RWPE2 (cell line): Measurements from ENCODE around the gene NYNRIN.

Source experiments
- ATAC-seq: fragments of 200-7000 bp; cut with Tn5 transposase; 3 replicates; pipeline ENCODE4 v1.9.1; 2021; ENCODE audit warnings: low read depth
- DNase-seq: peaks from one replicate; pipeline ENCODE4 v3.0.0-alpha.2; 2020; ENCODE audit warnings: low spot score
- H3K27ac ChIP-seq: fragments of 450-650 bp; 2 replicates; pipeline ENCODE4 v1.5.1; 2017; ENCODE audit warnings: mild to moderate bottlenecking; ENCODE audit not compliant: poor library complexity, severe bottlenecking
- H3K27me3 ChIP-seq: fragments of 250-450 bp; sonication (Bioruptor Pico); 2 replicates; pipeline ENCODE4 v1.5.1; 2021; ENCODE audit warnings: mild to moderate bottlenecking, moderate library complexity; ENCODE audit not compliant: insufficient read depth, poor library complexity, severe bottlenecking
- H3K36me3 ChIP-seq: fragments of 250-450 bp; sonication (Bioruptor Pico); 2 replicates; pipeline ENCODE4 v1.5.1; 2020; ENCODE audit warnings: low read depth, mild to moderate bottlenecking, moderate library complexity
- H3K4me1 ChIP-seq: fragments of 250-450 bp; sonication (Bioruptor Pico); 2 replicates; pipeline ENCODE4 v1.5.1; 2021; ENCODE audit warnings: mild to moderate bottlenecking, moderate library complexity; ENCODE audit not compliant: insufficient read depth, poor library complexity, severe bottlenecking
- H3K4me3 ChIP-seq: fragments of 250-450 bp; sonication (Bioruptor Pico); 2 replicates; pipeline ENCODE4 v1.5.1; 2021; ENCODE audit warnings: mild to moderate bottlenecking, moderate library complexity; ENCODE audit not compliant: severe bottlenecking
- H3K9me3 ChIP-seq: fragments of 250-450 bp; sonication (Bioruptor Pico); 2 replicates; pipeline ENCODE4 v1.5.1; 2021; ENCODE audit warnings: mild to moderate bottlenecking, moderate library complexity; ENCODE audit not compliant: severe bottlenecking
- TF ChIP-seq, protein P1 (sequence below): fragments of 450-650 bp; IDR thresholded peaks from one replicate; pipeline ENCODE4 v1.5.1; 2017; ENCODE audit warnings: mild to moderate bottlenecking, moderate library complexity; ENCODE audit not compliant: poor library complexity, severe bottlenecking

NYNRIN gene

DNA sequence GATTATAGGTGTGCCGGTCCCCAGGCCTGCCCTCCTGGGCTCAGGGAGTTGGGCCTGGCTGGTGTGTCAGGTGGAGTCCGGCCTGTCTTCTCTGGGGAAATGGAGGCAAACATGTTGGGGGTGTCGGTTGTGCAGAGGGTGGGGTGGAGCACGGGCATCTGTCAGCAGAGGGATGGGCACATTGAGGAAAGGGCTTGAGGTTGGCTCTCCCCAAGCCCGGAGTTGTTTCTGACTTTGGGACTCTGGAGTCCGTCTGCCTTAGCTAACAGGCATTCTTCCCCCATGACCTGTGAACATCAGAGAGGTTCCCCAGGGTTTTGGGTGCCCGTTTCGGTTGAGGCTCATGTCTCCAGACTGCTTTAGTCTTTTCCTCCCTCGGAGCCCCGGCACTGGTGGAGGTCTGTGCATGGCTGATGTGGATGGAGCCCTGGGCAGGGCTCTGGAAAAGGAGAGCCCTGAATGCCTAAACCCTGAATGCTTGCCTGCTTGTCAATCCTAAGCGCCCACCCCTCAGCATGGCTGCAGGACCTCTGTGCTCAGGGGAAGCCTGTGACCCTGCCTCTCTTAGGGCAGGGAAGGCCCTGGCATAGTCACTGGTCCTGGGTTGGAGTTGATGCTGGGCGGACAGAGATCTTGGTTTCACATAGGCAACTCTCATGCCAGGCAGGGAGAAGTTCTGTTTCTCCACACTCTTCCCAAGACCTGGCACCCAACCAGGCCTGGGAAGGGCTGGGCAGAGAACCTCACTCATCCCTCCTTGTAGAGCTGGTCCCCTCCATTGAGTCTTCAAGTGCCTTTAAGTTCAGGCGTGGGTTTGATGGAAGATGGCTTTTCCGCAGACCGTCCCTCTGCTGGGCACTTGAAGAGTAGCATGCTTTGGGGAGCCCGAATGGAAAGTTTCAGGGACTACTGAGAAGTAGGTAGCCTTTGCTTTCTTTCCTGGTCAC, 12.9 kb downstream of the NYNRIN start:
- no peaks in the 10 kb centered on the region for H3K36me3 ChIP-seq
- TF ChIP-seq, protein P1, sequence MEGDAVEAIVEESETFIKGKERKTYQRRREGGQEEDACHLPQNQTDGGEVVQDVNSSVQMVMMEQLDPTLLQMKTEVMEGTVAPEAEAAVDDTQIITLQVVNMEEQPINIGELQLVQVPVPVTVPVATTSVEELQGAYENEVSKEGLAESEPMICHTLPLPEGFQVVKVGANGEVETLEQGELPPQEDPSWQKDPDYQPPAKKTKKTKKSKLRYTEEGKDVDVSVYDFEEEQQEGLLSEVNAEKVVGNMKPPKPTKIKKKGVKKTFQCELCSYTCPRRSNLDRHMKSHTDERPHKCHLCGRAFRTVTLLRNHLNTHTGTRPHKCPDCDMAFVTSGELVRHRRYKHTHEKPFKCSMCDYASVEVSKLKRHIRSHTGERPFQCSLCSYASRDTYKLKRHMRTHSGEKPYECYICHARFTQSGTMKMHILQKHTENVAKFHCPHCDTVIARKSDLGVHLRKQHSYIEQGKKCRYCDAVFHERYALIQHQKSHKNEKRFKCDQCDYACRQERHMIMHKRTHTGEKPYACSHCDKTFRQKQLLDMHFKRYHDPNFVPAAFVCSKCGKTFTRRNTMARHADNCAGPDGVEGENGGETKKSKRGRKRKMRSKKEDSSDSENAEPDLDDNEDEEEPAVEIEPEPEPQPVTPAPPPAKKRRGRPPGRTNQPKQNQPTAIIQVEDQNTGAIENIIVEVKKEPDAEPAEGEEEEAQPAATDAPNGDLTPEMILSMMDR: peak; percentile 69
- no peak for DNase-seq
- no peaks in the 10 kb centered on the region for H3K4me1 ChIP-seq
- H3K27ac ChIP-seq: no peak overlapping the region
- no peaks in the 10 kb centered on the region for H3K27me3 ChIP-seq
- H3K4me3 ChIP-seq: no peak overlapping the region
- ATAC-seq: peak; percentile 48
- no peaks in the 10 kb centered on the region for H3K9me3 ChIP-seq

DNA sequence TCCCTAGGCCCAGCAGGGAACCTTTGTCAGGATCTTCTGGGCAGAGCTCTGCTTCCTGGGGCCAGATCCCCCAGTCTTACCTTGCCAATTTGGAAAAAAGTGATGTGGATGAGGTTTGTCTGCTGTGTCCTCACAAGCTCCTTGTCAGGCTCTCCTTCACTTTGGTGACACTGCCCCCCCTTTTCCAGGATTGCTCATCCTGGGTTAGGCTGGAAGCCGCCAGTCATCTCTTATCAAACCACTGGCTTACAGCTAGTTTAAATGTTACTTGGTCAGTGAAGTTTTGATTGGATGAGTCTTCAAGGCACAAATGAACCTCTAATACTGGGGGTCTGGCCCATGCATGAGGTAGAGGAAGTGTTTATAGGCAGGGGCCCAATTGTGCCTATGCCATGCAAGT, 15.3 kb downstream of the NYNRIN start:
- DNase-seq (no peak), ATAC-seq (no peak)
- no peak overlapping the region for H3K27ac ChIP-seq
- TF ChIP-seq, protein P1: no peak
- H3K4me1 ChIP-seq: peaks cover 7% of the 10 kb centered on the region
- no peaks in the 10 kb centered on the region for H3K27me3 ChIP-seq
- H3K9me3 ChIP-seq: no peaks in the 10 kb centered on the region
- no peak overlapping the region for H3K4me3 ChIP-seq
- no peaks in the 10 kb centered on the region for H3K36me3 ChIP-seq

DNA sequence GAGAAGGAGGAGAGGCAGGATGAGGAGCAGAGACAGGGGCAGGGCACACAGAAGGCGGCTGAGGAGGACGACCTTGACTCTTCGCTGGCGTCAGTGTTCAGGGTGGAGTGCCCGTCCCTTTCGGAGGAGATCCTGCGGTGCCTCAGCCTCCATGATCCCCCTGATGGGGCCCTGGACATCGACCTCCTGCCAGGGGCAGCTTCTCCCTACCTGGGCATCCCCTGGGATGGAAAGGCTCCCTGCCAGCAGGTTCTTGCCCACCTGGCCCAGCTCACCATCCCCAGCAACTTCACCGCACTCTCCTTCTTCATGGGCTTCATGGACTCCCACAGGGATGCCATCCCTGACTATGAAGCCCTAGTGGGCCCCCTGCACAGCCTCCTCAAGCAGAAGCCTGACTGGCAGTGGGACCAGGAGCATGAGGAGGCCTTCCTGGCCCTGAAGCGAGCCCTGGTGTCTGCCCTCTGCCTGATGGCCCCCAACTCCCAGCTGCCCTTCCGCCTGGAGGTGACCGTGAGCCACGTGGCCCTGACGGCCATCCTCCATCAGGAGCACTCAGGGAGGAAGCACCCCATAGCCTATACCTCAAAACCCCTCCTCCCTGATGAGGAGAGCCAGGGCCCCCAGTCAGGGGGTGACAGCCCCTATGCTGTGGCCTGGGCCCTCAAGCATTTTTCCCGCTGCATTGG, 16.1 kb downstream of the NYNRIN start:
- Histone ChIP-seq H3K4me3 (no peak overlapping the region), H3K27me3 (no peaks in the 10 kb centered on the region), H3K27ac (no peak overlapping the region), H3K4me1 (peaks cover 7% of the 10 kb centered on the region), H3K9me3 (no peaks in the 10 kb centered on the region), H3K36me3 (no peaks in the 10 kb centered on the region)
- DNase-seq (no peak), ATAC-seq (no peak)
- TF ChIP-seq, protein P1: no peak

DNA sequence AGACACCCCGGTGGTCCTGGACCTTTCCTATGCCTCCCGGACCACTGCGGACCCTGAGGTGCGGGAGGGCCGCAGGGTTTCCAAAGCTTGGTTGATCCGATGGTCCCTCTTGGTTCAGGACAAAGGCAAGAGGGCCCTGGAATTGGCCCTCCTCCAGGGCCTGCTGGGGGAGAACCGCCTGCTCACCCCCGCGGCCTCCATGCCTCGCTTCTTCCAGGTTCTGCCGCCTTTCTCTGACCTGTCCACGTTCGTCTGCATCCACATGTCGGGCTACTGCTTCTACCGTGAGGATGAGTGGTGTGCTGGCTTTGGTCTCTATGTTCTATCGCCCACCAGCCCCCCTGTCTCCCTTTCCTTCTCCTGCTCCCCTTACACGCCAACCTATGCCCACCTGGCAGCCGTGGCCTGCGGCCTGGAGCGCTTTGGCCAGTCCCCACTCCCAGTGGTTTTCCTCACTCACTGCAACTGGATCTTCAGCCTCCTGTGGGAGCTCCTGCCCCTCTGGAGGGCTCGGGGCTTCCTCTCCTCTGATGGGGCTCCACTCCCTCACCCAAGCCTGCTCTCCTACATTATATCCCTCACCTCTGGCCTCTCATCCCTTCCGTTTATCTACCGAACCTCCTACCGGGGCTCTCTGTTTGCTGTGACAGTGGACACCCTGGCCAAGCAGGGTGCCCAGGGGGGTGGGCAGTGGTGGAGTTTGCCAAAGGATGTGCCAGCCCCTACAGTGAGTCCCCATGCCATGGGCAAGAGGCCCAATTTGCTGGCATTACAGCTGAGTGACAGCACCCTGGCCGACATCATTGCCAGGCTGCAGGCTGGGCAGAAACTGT, 16.8 kb downstream of the NYNRIN start:
- TF ChIP-seq, protein P1: no peak
- Histone ChIP-seq H3K27ac (no peak overlapping the region), H3K36me3 (no peaks in the 10 kb centered on the region), H3K27me3 (no peaks in the 10 kb centered on the region), H3K9me3 (no peaks in the 10 kb centered on the region), H3K4me3 (no peak overlapping the region), H3K4me1 (peaks cover 7% of the 10 kb centered on the region)
- ATAC-seq: no peak
- no peak for DNase-seq
